Tibial nerve (tissue), 4 donors: Measurements from ENCODE around the gene SULF2.

ENCODE experiments used
- EP300 ChIP-seq, 2 donors: sonication (generic); formaldehyde crosslinking; IDR thresholded peaks; one replicate each; pipeline ENCODE4 v1.6.1; 2017; ENCODE audit warnings: antibody characterized with exemption in 2 of 2, mild to moderate bottlenecking in 1 of 2
- POLR2A ChIP-seq, 2 donors: fragments of 450-650 bp; IDR thresholded peaks; one replicate each; pipeline ENCODE4 v1.6.1; 2017; ENCODE audit warnings: antibody characterized with exemption in 2 of 2, mild to moderate bottlenecking in 2 of 2, moderate library complexity in 2 of 2
- TF ChIP-seq, protein P1 (sequence below), 5 experiments: fragments of 200-600 bp in 3 of 5; fragments of 450-650 bp in 2 of 5; sonication (generic) in 3 of 5; IDR thresholded peaks; one replicate each; pipeline ENCODE4 v1.5.1; 2016 to 2019; ENCODE audit warnings: antibody characterized with exemption in 5 of 5, mild to moderate bottlenecking in 3 of 5, moderate library complexity in 2 of 5

DNA sequence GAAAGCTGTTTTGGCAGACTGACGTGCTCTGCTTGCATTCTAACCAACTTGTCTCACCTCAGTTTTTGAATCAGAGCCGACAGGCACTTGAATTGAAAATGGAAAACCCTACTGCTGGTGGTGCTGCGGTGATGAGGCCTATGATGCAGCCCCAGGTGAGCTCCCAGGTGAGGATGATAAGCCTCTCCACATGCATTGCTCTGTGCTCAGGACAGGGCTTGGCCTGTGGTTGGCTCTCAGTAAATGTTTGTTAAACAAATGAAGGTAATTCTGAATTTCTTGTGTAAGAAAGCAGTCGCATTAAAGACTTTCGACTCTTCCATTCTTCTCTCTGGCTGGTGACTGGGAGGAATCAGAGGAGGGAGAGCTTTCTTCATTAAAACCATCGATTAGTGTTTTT lies 136.3 kb downstream of the SULF2 start:
- TF ChIP-seq, protein P1, sequence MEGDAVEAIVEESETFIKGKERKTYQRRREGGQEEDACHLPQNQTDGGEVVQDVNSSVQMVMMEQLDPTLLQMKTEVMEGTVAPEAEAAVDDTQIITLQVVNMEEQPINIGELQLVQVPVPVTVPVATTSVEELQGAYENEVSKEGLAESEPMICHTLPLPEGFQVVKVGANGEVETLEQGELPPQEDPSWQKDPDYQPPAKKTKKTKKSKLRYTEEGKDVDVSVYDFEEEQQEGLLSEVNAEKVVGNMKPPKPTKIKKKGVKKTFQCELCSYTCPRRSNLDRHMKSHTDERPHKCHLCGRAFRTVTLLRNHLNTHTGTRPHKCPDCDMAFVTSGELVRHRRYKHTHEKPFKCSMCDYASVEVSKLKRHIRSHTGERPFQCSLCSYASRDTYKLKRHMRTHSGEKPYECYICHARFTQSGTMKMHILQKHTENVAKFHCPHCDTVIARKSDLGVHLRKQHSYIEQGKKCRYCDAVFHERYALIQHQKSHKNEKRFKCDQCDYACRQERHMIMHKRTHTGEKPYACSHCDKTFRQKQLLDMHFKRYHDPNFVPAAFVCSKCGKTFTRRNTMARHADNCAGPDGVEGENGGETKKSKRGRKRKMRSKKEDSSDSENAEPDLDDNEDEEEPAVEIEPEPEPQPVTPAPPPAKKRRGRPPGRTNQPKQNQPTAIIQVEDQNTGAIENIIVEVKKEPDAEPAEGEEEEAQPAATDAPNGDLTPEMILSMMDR (IDR thresholded peaks at IDR 0.05) = no peak
- TF ChIP-seq EP300 (IDR thresholded peaks at IDR 0.05) (no peak), POLR2A (IDR thresholded peaks at IDR 0.05) (no peak)
